PC-3 (cell line): ENCODE data around the gene EXOC4. TPM values are rescaled to one million over a fixed set of nuclear protein-coding genes. Genes with fewer than 3 reads are reported as not detected.

Experiments
- ATAC-seq: fragments of 200-7000 bp; cut with Tn5 transposase; 2 replicates; pipeline ENCODE4 v1.9.1; 2020; ENCODE audit warnings: mild to moderate bottlenecking, moderate library complexity
- BruUV-seq: library from RNA; stranded (reverse); fragments of 400-500 nt; replicated peaks from 2 replicates; lab custom pipeline; 2021; lab: Mats Ljungman, UMichigan
- CTCF ChIA-PET: fragments of 300-600 bp; sonication (Branson Sonifier 250); formaldehyde crosslinking; loops from one replicate; lab custom pipeline; 2022; ENCODE audit warnings: antibody characterized with exemption; lab: Charles Lee
- POLR2A ChIA-PET: fragments of 300-600 bp; sonication (Branson Sonifier 250); formaldehyde crosslinking; loops from one replicate; lab custom pipeline; 2022; ENCODE audit warnings: antibody characterized with exemption; ENCODE audit not compliant: unreplicated experiment; lab: Charles Lee
- DNase-seq: peaks from one replicate; pipeline ENCODE4 v3.0.0-alpha.2; 2015
- H2AFZ ChIP-seq: fragments of 300-600 bp; sonication (generic); 2 replicates; pipeline ENCODE4 v1.6.0; 2016; ENCODE audit warnings: antibody characterized with exemption, low read length
- H3F3A ChIP-seq: fragments of 300-600 bp; sonication (generic); one replicate; pipeline ENCODE4 v1.6.0; 2017; ENCODE audit warnings: antibody characterized with exemption, low read length, control low read depth, mild to moderate bottlenecking; ENCODE audit not compliant: unreplicated experiment
- H3K27ac ChIP-seq: fragments of 300-600 bp; sonication (generic); 2 replicates; pipeline ENCODE4 v1.5.1; 2016; ENCODE audit warnings: mild to moderate bottlenecking, low read length
- H3K27me3 ChIP-seq: fragments of 300-600 bp; sonication (generic); 2 replicates; pipeline ENCODE4 v1.6.1; 2016; ENCODE audit warnings: low read length, mixed read lengths
- H3K36me3 ChIP-seq: fragments of 300-600 bp; sonication (generic); 2 replicates; pipeline ENCODE4 v1.6.1; 2016; ENCODE audit warnings: low read depth, mixed run types, low read length, mixed read lengths
- H3K4me1 ChIP-seq: fragments of 300-600 bp; sonication (generic); 2 replicates; pipeline ENCODE4 v1.5.1; 2016; ENCODE audit warnings: low read length; ENCODE audit not compliant: insufficient read depth
- H3K4me2 ChIP-seq: fragments of 300-600 bp; sonication (generic); 2 replicates; pipeline ENCODE4 v1.6.0; 2016; ENCODE audit warnings: low read length
- H3K4me3 ChIP-seq: fragments of 300-600 bp; sonication (generic); 2 replicates; pipeline ENCODE4 v1.5.1; 2016; ENCODE audit warnings: mild to moderate bottlenecking, low read length, mixed read lengths
- H3K79me2 ChIP-seq: fragments of 300-600 bp; sonication (generic); 2 replicates; pipeline ENCODE4 v1.6.1; 2017; ENCODE audit warnings: low read length, mixed read lengths
- H3K9ac ChIP-seq: fragments of 300-600 bp; sonication (generic); 2 replicates; pipeline ENCODE4 v1.6.0; 2016; ENCODE audit warnings: mild to moderate bottlenecking, low read length
- H3K9me2 ChIP-seq: fragments of 300-600 bp; sonication (generic); replicated peaks from 2 replicates; pipeline ENCODE4 v1.6.1; 2016; ENCODE audit warnings: mixed run types, low read length, mixed read lengths
- H3K9me3 ChIP-seq: fragments of 300-600 bp; sonication (generic); 2 replicates; pipeline ENCODE4 v1.6.1; 2016; ENCODE audit warnings: low read length, mixed read lengths
- H4K20me1 ChIP-seq: fragments of 300-600 bp; sonication (generic); 2 replicates; pipeline ENCODE4 v1.6.1; 2016; ENCODE audit warnings: low read length, mixed read lengths
- EZH2 ChIP-seq: fragments of 300-600 bp; sonication (generic); IDR thresholded peaks from one replicate; pipeline ENCODE4 v1.6.1; 2017; ENCODE audit warnings: antibody characterized with exemption, mild to moderate bottlenecking, low read length; ENCODE audit not compliant: unreplicated experiment
- EZH2phosphoT487 ChIP-seq: fragments of 300-600 bp; sonication (generic); IDR thresholded peaks from 2 replicates; pipeline ENCODE4 v1.6.1; 2018; ENCODE audit warnings: mild to moderate bottlenecking, antibody characterized with exemption, low read length, borderline replicate concordance
- intact Hi-C: fragments of 100-400 bp; cut with micrococcal nuclease; formaldehyde crosslinking; loops from 2 replicates; pipeline ENCODE4 v1.9.0; 2023
- total RNA-seq: library from RNA; depleted of rRNA; stranded (reverse); fragments of >200 nt; gene quantifications from 2 replicates; pipeline ENCODE4 v1.2.3, GENCODE V29; 2014
- TF ChIP-seq, protein P1 (sequence below): fragments of 300-600 bp; sonication (generic); conservative IDR thresholded peaks from 2 replicates; pipeline ENCODE4 v1.5.1; 2017; ENCODE audit warnings: antibody characterized with exemption, low read depth, mild to moderate bottlenecking, low read length

The EXOC4 gene
- total RNA-seq, 1 experiment from 2014 or later = 43.5 TPM

DNA sequence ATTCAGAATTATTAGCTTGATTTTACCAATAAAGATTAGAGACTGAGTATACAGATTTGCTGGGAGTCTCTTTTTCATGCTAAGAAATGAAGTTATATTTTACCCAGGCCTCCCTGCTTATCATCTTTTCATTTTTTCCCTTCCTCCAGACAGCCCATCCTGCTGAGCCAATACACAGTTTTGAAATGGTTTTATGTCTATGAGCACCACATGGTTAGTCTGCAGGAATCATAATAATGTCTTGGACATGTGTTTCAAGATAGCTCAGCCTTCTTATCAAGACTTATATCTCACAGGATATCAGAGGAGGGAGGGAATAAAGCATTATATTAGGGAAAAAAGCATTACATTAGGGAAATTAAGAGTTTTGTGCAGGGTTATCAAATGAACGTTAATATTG, 157.1 kb downstream of the EXOC4 start:
- Histone ChIP-seq H3K4me3 (no peak overlapping the region), H4K20me1 (peaks cover 4% of the 10 kb centered on the region; the same call in 1 of the 2 replicates), H3K9me2 (no peaks in the 10 kb centered on the region), H3K36me3 (no peaks in the 10 kb centered on the region), H3K9ac (no peak overlapping the region), H3K9me3 (no peaks in the 10 kb centered on the region), H3K4me1 (no peaks in the 10 kb centered on the region), H3K27ac (no peak overlapping the region), H3F3A (no peaks in the 10 kb centered on the region), H3K27me3 (no peaks in the 10 kb centered on the region), H3K79me2 (no peaks in the 10 kb centered on the region), H3K4me2 (no peak overlapping the region), H2AFZ (no peak overlapping the region)
- CTCF ChIA-PET = no interaction called here
- intact Hi-C loops = no loop called here
- ATAC-seq = no peak
- POLR2A ChIA-PET = no interaction called here
- DNase-seq = no peak
- no TSS peak for BruUV-seq
- TF ChIP-seq, protein P1, sequence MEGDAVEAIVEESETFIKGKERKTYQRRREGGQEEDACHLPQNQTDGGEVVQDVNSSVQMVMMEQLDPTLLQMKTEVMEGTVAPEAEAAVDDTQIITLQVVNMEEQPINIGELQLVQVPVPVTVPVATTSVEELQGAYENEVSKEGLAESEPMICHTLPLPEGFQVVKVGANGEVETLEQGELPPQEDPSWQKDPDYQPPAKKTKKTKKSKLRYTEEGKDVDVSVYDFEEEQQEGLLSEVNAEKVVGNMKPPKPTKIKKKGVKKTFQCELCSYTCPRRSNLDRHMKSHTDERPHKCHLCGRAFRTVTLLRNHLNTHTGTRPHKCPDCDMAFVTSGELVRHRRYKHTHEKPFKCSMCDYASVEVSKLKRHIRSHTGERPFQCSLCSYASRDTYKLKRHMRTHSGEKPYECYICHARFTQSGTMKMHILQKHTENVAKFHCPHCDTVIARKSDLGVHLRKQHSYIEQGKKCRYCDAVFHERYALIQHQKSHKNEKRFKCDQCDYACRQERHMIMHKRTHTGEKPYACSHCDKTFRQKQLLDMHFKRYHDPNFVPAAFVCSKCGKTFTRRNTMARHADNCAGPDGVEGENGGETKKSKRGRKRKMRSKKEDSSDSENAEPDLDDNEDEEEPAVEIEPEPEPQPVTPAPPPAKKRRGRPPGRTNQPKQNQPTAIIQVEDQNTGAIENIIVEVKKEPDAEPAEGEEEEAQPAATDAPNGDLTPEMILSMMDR = no peak
- TF ChIP-seq EZH2 = no peak
- no peak for TF ChIP-seq EZH2phosphoT487

DNA sequence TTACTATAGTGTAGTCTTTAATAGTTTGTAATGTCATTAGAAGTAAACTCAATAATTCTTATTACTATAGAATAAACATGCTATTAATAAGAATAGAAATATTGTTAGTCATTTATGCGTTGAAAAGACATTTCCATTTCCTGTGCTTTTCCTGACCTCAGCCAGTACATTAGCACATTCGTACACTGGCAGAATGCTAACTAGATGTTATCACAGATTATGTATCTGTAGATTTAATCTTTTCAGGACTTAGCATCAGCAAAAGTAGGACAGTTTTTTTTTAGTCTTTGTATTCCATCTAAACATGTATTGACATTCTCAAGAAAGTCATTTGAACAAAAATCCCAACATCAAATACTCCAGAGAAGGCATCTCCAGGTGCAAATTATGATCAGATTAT, 158.5 kb downstream of the EXOC4 start:
- Histone ChIP-seq H3K4me1 (no peaks in the 10 kb centered on the region), H3K36me3 (no peaks in the 10 kb centered on the region), H3K27me3 (no peaks in the 10 kb centered on the region), H3K9ac (no peak overlapping the region), H3K9me2 (no peaks in the 10 kb centered on the region), H3K27ac (no peak overlapping the region), H2AFZ (no peak overlapping the region), H3K79me2 (no peaks in the 10 kb centered on the region), H3F3A (no peaks in the 10 kb centered on the region), H4K20me1 (peaks cover 4% of the 10 kb centered on the region; the same call in 1 of the 2 replicates), H3K9me3 (no peaks in the 10 kb centered on the region), H3K4me3 (no peak overlapping the region), H3K4me2 (no peak overlapping the region)
- POLR2A ChIA-PET = no interaction called here
- no peak for DNase-seq
- CTCF ChIA-PET = no interaction called here
- no TSS peak for BruUV-seq
- no peak for ATAC-seq
- TF ChIP-seq, protein P1 = no peak
- TF ChIP-seq EZH2phosphoT487 = no peak
- TF ChIP-seq EZH2 = no peak
- intact Hi-C loops = no loop called here

DNA sequence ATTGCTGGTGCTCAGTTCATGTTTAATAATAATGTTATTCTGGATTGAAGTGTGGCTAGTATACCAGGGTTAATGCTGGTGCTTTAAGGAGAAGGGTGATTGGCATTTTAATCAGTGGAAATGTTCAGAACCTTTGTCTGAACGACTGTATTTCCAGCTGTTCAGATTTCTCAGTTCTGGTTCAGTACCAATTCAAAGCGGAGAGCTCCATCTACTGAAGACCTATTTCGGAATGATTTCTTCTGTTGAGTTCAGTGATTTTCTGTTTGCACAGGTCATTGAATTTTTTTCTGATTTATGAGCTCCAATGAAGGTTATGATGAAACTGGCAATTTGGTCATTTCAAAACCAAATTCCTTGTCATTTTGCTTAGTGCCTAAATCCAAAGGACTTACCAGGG, 160.1 kb downstream of the EXOC4 start:
- POLR2A ChIA-PET = no interaction called here
- no peak overlapping the region for H3K27ac ChIP-seq
- no peaks in the 10 kb centered on the region for H3F3A ChIP-seq
- H3K9ac ChIP-seq = no peak overlapping the region
- intact Hi-C loops = no loop called here
- DNase-seq = no peak
- H3K4me1 ChIP-seq = no peaks in the 10 kb centered on the region
- H3K79me2 ChIP-seq = no peaks in the 10 kb centered on the region
- H3K9me2 ChIP-seq = no peaks in the 10 kb centered on the region
- H3K4me3 ChIP-seq = no peak overlapping the region
- TF ChIP-seq EZH2phosphoT487 (no peak), EZH2 (no peak)
- TF ChIP-seq, protein P1 = no peak
- CTCF ChIA-PET = no interaction called here
- H3K36me3 ChIP-seq = no peaks in the 10 kb centered on the region
- H4K20me1 ChIP-seq = peaks cover 4% of the 10 kb centered on the region; the same call in 1 of the 2 replicates
- H3K27me3 ChIP-seq = no peaks in the 10 kb centered on the region
- BruUV-seq = no TSS peak
- no peaks in the 10 kb centered on the region for H3K9me3 ChIP-seq
- ATAC-seq = no peak
- no peak overlapping the region for H2AFZ ChIP-seq
- H3K4me2 ChIP-seq = no peak overlapping the region
